Loucy (cell line): Measurements from ENCODE around the gene MEAF6.

ENCODE experiments used
- H2AFZ ChIP-seq: fragments of 200-600 bp; sonication (generic); 2 replicates; pipeline ENCODE4 v1.6.0; 2016; ENCODE audit warnings: antibody characterized with exemption, mild to moderate bottlenecking, low read length, moderate library complexity
- H3F3A ChIP-seq: fragments of 200-600 bp; 2 replicates; pipeline ENCODE4 v1.6.0; 2016; ENCODE audit warnings: antibody characterized with exemption, low read depth, mild to moderate bottlenecking
- H3K27me3 ChIP-seq: fragments of 200-600 bp; sonication (generic); 2 replicates; pipeline ENCODE4 v1.6.1; 2014; ENCODE audit warnings: low read length, mild to moderate bottlenecking; ENCODE audit not compliant: insufficient read depth, poor library complexity, severe bottlenecking
- H3K36me3 ChIP-seq: fragments of 200-600 bp; sonication (generic); 2 replicates; pipeline ENCODE4 v1.6.1; 2016; ENCODE audit warnings: low read length; ENCODE audit not compliant: insufficient read depth
- H3K4me1 ChIP-seq: fragments of 200-600 bp; sonication (generic); 2 replicates; pipeline ENCODE4 v1.5.1; 2014; ENCODE audit warnings: low read length, mild to moderate bottlenecking; ENCODE audit not compliant: insufficient read depth, poor library complexity, severe bottlenecking
- H3K4me2 ChIP-seq: fragments of 200-600 bp; sonication (generic); 2 replicates; pipeline ENCODE4 v1.6.0; 2014; ENCODE audit warnings: antibody characterized with exemption, low read length, low read depth, mild to moderate bottlenecking; ENCODE audit not compliant: poor library complexity, severe bottlenecking
- H3K4me3 ChIP-seq: fragments of 200-600 bp; sonication (generic); 2 replicates; pipeline ENCODE4 v1.5.1; 2014; ENCODE audit warnings: low read length, mild to moderate bottlenecking, mixed read lengths; ENCODE audit not compliant: poor library complexity, severe bottlenecking
- H3K79me2 ChIP-seq: fragments of 200-600 bp; sonication (generic); 2 replicates; pipeline ENCODE4 v1.6.1; 2014; ENCODE audit warnings: low read length; ENCODE audit not compliant: insufficient read depth
- H3K9ac ChIP-seq: fragments of 200-600 bp; sonication (generic); 2 replicates; pipeline ENCODE4 v1.6.0; 2014; ENCODE audit warnings: mild to moderate bottlenecking, low read depth, low read length, moderate library complexity; ENCODE audit not compliant: poor library complexity, severe bottlenecking
- H3K9me2 ChIP-seq: fragments of 200-600 bp; sonication (generic); replicated peaks from 2 replicates; pipeline ENCODE4 v1.6.1; 2016; ENCODE audit warnings: low read depth, low read length, mixed read lengths
- H3K9me3 ChIP-seq: fragments of 200-600 bp; sonication (generic); 2 replicates; pipeline ENCODE4 v1.6.1; 2014; ENCODE audit warnings: mild to moderate bottlenecking, antibody characterized with exemption, low read length, low read depth; ENCODE audit not compliant: insufficient read depth
- H4K20me1 ChIP-seq: fragments of 200-600 bp; sonication (generic); 2 replicates; pipeline ENCODE4 v1.6.0; 2014; ENCODE audit warnings: antibody characterized with exemption, low read length, mild to moderate bottlenecking; ENCODE audit not compliant: insufficient read depth, poor library complexity, severe bottlenecking
- EZH2phosphoT487 ChIP-seq: fragments of 200-600 bp; IDR thresholded peaks from 2 replicates; pipeline ENCODE4 v1.6.1; 2018; ENCODE audit warnings: antibody characterized with exemption, mild to moderate bottlenecking, moderate library complexity, borderline replicate concordance
- TF ChIP-seq, protein P1 (sequence below): fragments of 200-600 bp; sonication (generic); conservative IDR thresholded peaks from 2 replicates; pipeline ENCODE4 v1.5.1; 2014; ENCODE audit warnings: mild to moderate bottlenecking, antibody characterized with exemption, low read length

MEAF6 gene

DNA sequence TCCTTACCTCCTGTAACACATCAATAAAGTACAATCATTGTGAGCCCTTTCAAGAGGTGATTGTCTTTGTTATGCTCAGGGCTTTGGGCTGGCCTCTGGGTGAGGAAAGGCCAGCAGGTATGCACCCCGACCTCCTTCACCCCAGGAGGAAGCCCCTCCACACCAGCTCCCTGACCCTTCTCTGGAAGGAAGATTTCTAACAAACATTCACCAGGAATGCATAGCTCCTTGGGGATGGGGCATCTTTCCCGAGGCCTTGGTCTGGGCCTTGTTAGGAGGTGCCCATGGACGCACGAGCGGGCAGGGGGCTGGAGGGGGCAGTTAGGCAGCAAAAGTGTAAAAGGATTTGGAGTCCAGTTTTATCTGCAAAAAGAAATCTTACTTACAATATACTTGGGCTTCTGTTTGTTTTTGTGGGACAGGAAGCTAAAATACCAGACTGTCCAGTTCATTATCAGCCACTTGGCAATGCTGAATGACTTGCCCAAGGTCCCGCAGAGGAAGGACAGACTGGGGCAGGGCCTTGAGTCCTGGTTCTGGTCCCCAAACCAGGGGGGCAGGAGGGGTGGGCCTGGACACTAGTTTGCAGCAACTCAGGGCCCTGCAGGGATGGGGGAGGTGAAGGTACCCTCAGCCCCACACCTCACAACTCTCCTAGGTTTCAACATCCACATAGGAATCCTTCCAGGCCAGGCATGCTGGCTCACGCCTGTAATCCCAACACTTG is 30.1 kb downstream of the MEAF6 start:
- H3K4me1 ChIP-seq: peaks cover 15% of the 10 kb centered on the region
- no peaks in the 10 kb centered on the region for H3K9me3 ChIP-seq
- no peaks in the 10 kb centered on the region for H3K27me3 ChIP-seq
- H3K4me3 ChIP-seq: no peak overlapping the region
- H3F3A ChIP-seq: no peaks in the 10 kb centered on the region
- no peak overlapping the region for H2AFZ ChIP-seq
- H3K36me3 ChIP-seq: peaks cover 50% of the 10 kb centered on the region; the same call in 1 of the 2 replicates
- no peak overlapping the region for H3K4me2 ChIP-seq
- no peak overlapping the region for H3K9ac ChIP-seq
- no peak for TF ChIP-seq EZH2phosphoT487
- TF ChIP-seq, protein P1, sequence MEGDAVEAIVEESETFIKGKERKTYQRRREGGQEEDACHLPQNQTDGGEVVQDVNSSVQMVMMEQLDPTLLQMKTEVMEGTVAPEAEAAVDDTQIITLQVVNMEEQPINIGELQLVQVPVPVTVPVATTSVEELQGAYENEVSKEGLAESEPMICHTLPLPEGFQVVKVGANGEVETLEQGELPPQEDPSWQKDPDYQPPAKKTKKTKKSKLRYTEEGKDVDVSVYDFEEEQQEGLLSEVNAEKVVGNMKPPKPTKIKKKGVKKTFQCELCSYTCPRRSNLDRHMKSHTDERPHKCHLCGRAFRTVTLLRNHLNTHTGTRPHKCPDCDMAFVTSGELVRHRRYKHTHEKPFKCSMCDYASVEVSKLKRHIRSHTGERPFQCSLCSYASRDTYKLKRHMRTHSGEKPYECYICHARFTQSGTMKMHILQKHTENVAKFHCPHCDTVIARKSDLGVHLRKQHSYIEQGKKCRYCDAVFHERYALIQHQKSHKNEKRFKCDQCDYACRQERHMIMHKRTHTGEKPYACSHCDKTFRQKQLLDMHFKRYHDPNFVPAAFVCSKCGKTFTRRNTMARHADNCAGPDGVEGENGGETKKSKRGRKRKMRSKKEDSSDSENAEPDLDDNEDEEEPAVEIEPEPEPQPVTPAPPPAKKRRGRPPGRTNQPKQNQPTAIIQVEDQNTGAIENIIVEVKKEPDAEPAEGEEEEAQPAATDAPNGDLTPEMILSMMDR: no peak
- H3K79me2 ChIP-seq: peaks cover 24% of the 10 kb centered on the region
- H3K9me2 ChIP-seq: no peaks in the 10 kb centered on the region
- H4K20me1 ChIP-seq: peaks cover 21% of the 10 kb centered on the region

DNA sequence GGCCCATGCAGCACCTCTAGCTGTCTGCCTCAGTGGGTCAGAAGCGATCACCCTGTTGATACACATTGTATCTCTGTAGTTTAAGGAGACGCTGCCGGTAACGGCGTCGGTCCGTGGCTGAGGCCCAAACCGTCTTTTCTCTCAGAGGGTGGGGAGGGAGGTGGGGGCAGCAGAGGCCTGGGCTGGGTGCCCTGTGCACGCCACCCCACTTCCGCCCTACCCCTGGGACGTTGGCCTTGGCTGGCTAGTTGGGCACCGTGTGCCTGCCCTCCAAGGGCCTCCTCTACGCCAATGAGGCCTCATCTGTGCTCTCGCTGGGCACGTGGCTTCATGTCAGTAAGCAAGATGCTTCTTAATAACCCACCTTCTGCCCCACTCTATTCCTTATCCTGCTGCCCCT is 30.8 kb downstream of the MEAF6 start:
- Histone ChIP-seq H3K4me1 (peaks cover 22% of the 10 kb centered on the region), H3K4me3 (no peak overlapping the region), H3K9me2 (no peaks in the 10 kb centered on the region), H3F3A (no peaks in the 10 kb centered on the region), H3K27me3 (no peaks in the 10 kb centered on the region), H2AFZ (no peak overlapping the region), H3K9me3 (no peaks in the 10 kb centered on the region), H3K4me2 (no peak overlapping the region), H4K20me1 (peaks cover 27% of the 10 kb centered on the region), H3K79me2 (peaks cover 31% of the 10 kb centered on the region), H3K9ac (no peak overlapping the region), H3K36me3 (peaks cover 44% of the 10 kb centered on the region; the same call in 1 of the 2 replicates)
- no peak for TF ChIP-seq EZH2phosphoT487
- TF ChIP-seq, protein P1: no peak

DNA sequence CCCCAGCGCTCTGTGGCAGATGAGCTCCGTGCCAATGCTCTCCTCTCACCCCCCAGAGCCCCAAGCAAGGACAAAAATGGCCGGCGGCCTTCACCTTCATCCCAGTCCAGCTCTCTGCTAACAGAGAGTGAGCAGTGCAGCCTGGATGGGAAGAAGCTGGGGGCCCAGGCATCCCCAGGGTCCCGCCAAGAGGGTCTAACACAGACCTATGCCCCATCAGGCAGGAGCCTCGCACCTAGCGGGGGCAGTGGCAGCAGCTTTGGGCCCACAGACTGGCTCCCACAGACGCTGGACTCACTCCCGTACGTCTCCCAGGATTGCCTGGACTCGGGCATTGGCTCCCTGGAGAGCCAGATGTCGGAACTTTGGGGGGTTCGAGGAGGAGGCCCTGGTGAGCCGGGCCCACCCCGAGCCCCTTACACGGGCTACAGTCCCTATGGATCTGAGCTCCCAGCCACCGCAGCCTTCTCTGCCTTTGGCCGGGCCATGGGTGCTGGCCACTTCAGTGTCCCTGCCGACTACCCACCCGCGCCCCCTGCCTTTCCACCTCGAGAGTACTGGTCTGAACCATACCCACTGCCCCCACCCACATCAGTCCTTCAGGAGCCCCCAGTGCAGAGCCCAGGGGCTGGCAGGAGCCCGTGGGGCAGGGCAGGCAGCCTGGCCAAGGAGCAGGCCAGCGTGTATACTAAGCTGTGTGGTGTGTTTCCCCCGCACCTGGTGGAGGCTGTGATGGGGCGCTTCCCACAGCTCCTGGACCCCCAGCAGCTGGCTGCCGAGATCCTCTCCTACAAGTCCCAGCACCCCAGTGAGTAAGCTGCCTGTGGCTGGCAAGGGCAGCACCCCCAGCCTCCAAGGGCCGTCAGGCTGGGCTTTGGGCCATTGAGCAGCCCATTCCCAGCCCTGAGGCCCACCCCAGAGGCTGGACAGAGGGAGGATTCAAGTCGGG is 31.5 kb downstream of the MEAF6 start:
- Histone ChIP-seq H3K36me3 (peaks cover 38% of the 10 kb centered on the region; the same call in 1 of the 2 replicates), H3K9ac (no peak overlapping the region), H3K9me2 (no peaks in the 10 kb centered on the region), H3K4me3 (no peak overlapping the region), H3K27me3 (no peaks in the 10 kb centered on the region), H4K20me1 (peaks cover 34% of the 10 kb centered on the region), H2AFZ (no peak overlapping the region), H3K4me2 (no peak overlapping the region), H3K4me1 (peaks cover 29% of the 10 kb centered on the region), H3K9me3 (no peaks in the 10 kb centered on the region), H3F3A (0 out of 2 replicates have a peak, but pooled peaks cover 3% of the 10 kb centered on the region), H3K79me2 (peaks cover 38% of the 10 kb centered on the region)
- TF ChIP-seq, protein P1: no peak
- TF ChIP-seq EZH2phosphoT487: no peak
